GM18909 (cell line): Measurements from ENCODE around the gene ZNF132.
"Not testable (repeated sequence)": the region's sequence is repeated elsewhere in the genome, so short reads cannot be mapped to it uniquely, and the experiment has no call there.

Experiments used
- ATAC-seq: cut with Tn5 transposase; IDR thresholded peaks from one replicate; pipeline ENCODE4 v1.9.1; 2021; ENCODE audit warnings: mild to moderate bottlenecking; ENCODE audit not compliant: unreplicated experiment, poor library complexity

Gene ZNF132

GRCh38 chr19:58409010-58409790 lies 30.8 kb downstream of the ZNF132 start:
- peak; percentile 17 for ATAC-seq

GRCh38 chr19:58408152-58409009 lies 31.6 kb downstream of the ZNF132 start, which contains the start of gene ZNF584:
TSS of gene ZNF584 (plus strand) at chr19:58408649. CDS start at chr19:58409148, 499 bp downstream.
- peak; percentile 92 for ATAC-seq

- peak; percentile 4 for ATAC-seq
Observed at GRCh38 chr19:58407658-58408151, 32.2 kb downstream of the ZNF132 start.

GRCh38 chr19:58406818-58407657 lies 32.9 kb downstream of the ZNF132 start:
- no peak for ATAC-seq

GRCh38 chr19:58403920-58404478 lies 36.0 kb downstream of the ZNF132 start:
- ATAC-seq, result not testable (repeated sequence)

- no peak for ATAC-seq
Observed at GRCh38 chr19:58401840-58402421, 38.0 kb downstream of the ZNF132 start.

- ATAC-seq, result peak; percentile 98
Observed at GRCh38 chr19:58400916-58401839, 38.8 kb downstream of the ZNF132 start.

GRCh38 chr19:58400316-58400915 lies 39.5 kb downstream of the ZNF132 start:
- no peak for ATAC-seq

- no peak for ATAC-seq
Observed at GRCh38 chr19:58399903-58400302, 40.0 kb downstream of the ZNF132 start.

- no peak for ATAC-seq
Observed at GRCh38 chr19:58398545-58398944, 41.4 kb downstream of the ZNF132 start.

GRCh38 chr19:58398087-58398486 lies 41.9 kb downstream of the ZNF132 start:
- ATAC-seq, result no peak

GRCh38 chr19:58397533-58398037 lies 42.4 kb downstream of the ZNF132 start:
- ATAC-seq, result no peak

GRCh38 chr19:58396691-58397532 lies 43.0 kb downstream of the ZNF132 start:
- ATAC-seq, result no peak

GRCh38 chr19:58395979-58396627 lies 43.9 kb downstream of the ZNF132 start:
- ATAC-seq, result no peak

GRCh38 chr19:58395220-58395978 lies 44.6 kb downstream of the ZNF132 start, which contains the start of gene RNF225:
TSS of gene RNF225 (plus strand) at chr19:58395656. CDS start at chr19:58396090, 434 bp downstream.
- ATAC-seq, result no peak

- no peak for ATAC-seq
Observed at GRCh38 chr19:58394821-58395219, 45.1 kb downstream of the ZNF132 start.
